GM19452 (cell line): ENCODE data around the gene NPM3.

Experiments used
- ATAC-seq: cut with Tn5 transposase; IDR thresholded peaks from one replicate; pipeline ENCODE4 v1.9.1; 2021; ENCODE audit not compliant: unreplicated experiment

The NPM3 gene

DNA sequence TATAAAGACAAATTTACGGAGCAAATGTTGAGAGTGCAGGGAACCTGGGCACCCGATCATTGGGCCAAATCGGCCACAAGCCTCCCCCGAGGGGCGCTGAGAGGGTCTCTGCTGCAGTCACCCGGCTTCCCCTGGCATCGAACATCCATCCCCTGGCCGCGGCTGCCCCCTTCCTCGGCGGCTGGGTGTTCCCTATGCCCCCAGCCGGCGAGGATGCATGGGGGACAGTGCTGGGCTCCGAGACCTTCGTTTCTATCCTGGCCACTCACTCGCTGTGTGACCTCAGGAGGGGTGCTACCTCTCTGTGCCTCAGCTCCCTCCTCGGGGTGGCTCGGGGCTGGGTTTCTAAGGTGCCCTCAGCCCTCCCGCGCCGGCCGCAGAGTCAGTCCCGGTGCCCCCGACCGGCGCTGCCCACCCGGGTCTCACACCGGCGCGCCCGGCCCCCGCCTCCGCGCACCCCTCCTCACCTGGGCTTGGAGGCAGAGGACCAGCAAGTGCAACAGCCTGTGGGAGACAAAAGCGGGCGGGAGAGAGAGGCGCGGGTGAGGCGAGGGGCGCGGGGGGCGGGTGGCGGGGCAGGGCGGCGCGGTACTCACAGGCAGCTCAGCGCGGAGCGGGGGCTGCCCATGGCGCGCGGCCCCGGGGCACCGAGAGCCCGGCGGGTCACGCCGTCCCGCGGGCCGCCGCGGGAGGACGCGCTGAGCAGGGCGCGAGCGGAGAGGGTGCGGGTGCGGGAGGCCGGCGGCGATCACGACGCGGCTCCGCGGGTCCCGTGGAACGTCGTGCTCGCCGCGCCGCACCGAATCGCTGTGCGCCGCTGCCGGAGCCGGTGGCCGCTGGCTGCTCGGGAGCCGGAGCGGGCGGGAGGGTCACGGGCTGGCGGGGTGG, 7.7 kb downstream of the NPM3 start, which contains the start of gene FGF8:
Gene FGF8, minus strand, starts transcription at position 842 of the 888 bp plus-strand sequence. Its CDS starts 214 bp downstream, at position 628.
- ATAC-seq: no peak

- ATAC-seq: no peak
Measured at GRCh38 chr10:101774589-101775272, 8.5 kb downstream of the NPM3 start.

- ATAC-seq: no peak
Measured at GRCh38 chr10:101773923-101774588, 9.2 kb downstream of the NPM3 start.

GRCh38 chr10:101772895-101773761, 10.1 kb downstream of the NPM3 start:
- no peak for ATAC-seq

GRCh38 chr10:101772017-101772894, 11.0 kb downstream of the NPM3 start:
- no peak for ATAC-seq

DNA sequence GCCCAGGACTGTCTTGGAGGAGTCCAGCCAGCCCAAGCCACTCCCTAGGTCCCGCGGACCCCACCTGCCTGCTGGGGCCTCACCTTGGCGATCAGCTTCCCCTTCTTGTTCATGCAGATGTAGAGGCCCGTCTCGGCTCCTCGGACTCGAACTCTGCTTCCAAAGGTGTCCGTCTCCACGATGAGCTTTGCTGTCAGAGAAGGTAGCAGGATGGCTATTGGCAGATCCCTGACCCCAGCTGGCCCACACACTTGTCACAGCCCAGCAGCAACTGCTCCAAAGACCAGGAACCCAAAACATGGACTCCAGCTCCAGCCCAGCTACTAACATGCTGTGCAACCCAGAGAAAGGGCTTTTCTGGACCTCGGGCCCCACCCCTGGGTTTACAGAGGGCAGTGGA, 11.9 kb downstream of the NPM3 start:
- no peak for ATAC-seq

DNA sequence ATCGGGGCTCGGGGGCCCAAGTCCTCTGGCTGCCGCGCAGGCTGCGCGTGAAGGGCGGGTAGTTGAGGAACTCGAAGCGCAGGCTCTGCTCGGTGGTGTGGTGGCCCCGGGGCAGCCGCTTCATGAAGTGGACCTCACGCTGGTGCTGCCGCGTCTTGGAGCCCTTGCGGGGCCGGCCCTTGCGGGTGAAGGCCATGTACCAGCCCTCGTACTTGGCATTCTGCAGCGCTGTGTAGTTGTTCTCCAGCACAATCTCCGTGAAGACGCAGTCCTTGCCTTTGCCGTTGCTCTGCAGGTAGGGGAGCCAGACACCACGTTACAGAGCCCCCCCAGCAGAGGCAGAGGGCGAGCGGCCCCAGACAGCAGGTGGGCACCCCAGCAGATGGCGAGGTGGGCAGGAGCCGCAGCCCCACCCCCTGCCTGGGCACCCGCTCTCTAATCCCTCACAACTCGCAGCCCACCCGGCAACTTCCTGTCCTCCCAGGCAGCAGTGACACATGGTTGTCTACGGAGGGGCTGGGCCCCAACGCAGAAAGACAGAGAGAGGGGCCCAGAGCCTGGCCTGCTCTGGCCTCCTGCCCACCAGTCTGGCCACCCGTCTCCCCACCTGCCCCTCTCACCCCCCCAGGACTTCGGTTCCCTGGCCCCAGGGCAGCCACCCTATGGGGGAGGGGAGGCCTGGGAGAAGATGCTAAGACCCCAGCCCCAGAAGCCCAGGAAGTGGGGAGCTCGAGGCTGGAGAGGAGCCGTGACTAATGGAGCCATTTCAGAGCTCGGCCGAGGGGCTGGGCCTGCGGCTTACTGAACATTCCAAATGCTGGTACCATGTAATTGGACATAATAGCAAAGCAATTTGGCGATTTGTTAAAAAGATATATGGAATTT, 12.7 kb downstream of the NPM3 start:
- ATAC-seq: no peak

GRCh38 chr10:101769541-101770180, 13.6 kb downstream of the NPM3 start:
- ATAC-seq: no peak

- ATAC-seq: no peak
Measured at GRCh38 chr10:101768791-101769170, 14.5 kb downstream of the NPM3 start.

DNA sequence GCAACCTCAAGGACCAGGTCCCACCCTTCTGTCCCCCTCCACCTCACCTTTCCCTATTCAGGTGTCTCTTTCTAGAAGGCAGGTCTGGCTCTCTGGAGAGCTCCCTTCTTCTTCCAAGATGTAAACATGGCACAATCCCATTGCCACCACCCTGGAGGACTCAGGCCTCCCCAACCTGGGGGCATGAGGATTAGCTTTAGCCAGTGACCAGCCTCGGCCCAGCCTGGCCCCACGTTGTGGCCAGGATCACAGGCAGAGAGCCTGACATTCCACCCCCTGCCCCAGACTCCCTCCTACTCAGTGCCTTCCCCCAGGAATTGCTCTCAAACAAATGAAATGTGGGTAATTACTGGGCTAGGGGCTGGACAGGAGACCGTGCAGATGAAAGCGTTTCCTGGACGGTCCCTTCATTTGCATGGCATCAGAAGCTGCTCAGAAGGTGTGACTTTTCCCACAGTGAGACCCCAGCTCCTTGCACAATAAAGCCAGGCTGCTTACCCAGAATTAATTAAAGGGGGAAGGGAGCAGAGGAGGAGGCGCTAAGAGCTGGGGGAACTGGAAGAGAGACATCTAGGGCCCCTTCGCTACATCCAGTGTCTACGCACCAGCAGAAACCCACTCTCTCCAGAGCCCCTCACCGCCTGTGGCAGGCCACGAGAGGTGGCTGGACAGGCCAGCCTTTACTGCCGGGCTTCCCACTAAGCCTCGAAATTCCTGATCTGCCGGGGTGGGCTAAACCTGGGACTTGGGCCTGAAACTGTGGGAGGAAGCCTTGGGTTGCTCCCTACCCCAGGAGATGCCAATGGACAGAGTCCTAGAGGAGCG, 15.1 kb downstream of the NPM3 start:
- no peak for ATAC-seq

- ATAC-seq: no peak
Measured at GRCh38 chr10:101767600-101767945, 15.7 kb downstream of the NPM3 start.

DNA sequence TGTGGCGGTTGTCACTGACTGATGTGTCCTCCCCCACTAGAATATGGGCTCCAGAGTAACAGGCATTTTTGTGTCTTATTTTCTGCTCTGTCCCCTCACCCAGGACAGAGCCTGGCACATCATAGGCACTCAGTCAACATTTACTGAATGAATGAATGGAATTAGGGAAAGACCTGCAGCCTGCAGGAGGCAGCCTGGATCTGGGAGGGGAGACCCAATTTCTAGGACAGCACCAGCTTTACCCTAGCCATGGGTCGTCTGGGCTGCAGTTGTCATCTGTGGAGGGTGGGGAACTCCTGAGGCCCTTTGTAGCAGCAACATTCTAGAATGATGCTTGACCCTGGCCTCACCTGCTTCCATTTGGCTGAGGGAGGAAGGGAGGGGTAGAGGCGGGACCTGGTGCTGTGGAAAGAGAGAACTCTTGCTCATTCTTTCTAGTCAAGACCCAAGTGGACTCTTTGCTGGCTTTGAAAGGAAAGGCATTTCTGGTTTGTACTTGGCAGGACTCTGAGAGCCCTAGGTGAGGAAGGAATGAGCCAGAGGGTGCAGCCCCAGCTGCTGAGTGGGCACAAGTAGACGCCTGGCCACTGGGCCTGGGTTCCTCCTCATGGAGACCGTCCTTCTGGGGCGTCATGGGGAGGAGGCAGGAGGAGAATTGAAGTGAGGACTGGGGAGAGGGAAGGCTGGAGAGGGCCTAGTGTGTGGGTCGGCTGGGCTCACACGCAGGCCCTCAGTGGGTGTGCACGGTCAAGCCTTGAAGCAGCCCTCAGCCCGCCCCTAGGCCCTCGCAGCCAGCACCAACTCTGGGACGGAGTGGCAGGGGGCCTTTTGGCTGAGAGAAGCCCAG, 16.3 kb downstream of the NPM3 start:
- ATAC-seq: no peak

DNA sequence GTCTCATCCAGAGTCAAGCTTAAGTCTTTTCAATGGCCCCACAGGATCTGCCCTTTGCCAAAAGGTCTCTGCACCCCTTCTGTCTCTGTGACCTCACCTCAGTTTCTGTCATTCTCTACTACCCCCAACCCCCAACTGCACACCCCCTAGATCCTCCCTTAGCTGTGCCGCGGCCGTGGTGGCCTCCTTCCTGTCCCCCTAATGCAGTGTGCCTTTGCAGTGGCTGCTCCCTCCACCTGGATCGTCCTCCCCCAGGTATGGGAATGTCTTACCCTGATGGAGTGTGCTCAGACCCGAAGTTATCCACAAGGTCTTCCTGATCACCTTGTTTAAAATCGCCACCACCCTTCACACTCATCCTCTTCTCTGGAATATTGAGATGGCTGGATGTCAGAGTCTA, 16.9 kb downstream of the NPM3 start:
- ATAC-seq: no peak

- ATAC-seq: no peak
Measured at GRCh38 chr10:101763141-101763846, 20.0 kb downstream of the NPM3 start.

- ATAC-seq: no peak
Measured at GRCh38 chr10:101762736-101763135, 20.5 kb downstream of the NPM3 start.

DNA sequence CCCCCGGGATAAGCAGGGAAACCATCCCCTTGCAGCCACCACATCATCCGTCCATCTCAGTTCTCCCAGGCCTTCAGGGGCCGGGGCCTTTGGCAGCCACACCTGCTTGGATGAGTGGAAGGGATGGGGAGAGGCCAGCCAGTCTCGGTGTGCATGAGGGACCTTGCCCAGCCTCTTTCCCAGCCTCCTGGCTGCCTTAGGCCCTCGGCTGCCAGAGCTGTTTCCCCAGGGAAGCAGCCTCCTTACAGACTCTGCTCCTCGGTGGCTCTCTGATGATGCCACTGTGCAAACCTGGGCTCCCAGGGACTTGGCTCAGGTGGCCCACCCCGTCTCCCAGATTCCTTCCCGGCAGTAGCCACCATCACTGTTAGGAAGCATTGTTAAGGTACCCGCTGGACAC, 22.0 kb downstream of the NPM3 start:
- ATAC-seq: no peak
